IMR-90 (cell line): ENCODE data around the gene ANKRD13B. TPM values are rescaled to one million over a fixed set of nuclear protein-coding genes. Genes with fewer than 3 reads are reported as not detected.

Source experiments
- ATAC-seq: fragments of 200-7000 bp; cut with Tn5 transposase; 2 replicates; pipeline ENCODE4 v1.9.1; 2020; ENCODE audit warnings: low read depth, mild to moderate bottlenecking, moderate library complexity
- BruUV-seq: library from RNA; stranded (reverse); fragments of 400-500 nt; replicated peaks from 2 replicates; lab custom pipeline; 2021; lab: Mats Ljungman, UMichigan
- CTCF ChIA-PET: fragments of 300-600 bp; formaldehyde crosslinking; extraction: SDS; loops from one replicate; lab custom pipeline; 2021; ENCODE audit warnings: antibody characterized with exemption; lab: Yijun Ruan, JAX
- POLR2A ChIA-PET: fragments of 300-600 bp; sonication (Branson Sonifier 250); formaldehyde crosslinking; loops from one replicate; lab custom pipeline; 2022; ENCODE audit warnings: antibody characterized with exemption; ENCODE audit not compliant: unreplicated experiment; lab: Charles Lee
- DNase-seq: peaks from one replicate; pipeline ENCODE4 v3.0.0; 2013
- H2AFZ ChIP-seq: replicated peaks from 2 replicates; pipeline ENCODE3; 2013; ENCODE audit warnings: low read length, mild to moderate bottlenecking; ENCODE audit not compliant: poor library complexity
- H2AK5ac ChIP-seq: 2 replicates; pipeline ENCODE4 v1.6.1; 2013; ENCODE audit warnings: low read depth, low read length, inconsistent platforms
- H2AK9ac ChIP-seq: replicated peaks from 2 replicates; pipeline ENCODE3; 2013; ENCODE audit warnings: mild to moderate bottlenecking, low read depth, low read length, moderate library complexity; ENCODE audit not compliant: poor library complexity
- H2BK120ac ChIP-seq: 2 replicates; pipeline ENCODE4 v1.6.1; 2013; ENCODE audit warnings: low read depth, low read length, inconsistent platforms
- H2BK15ac ChIP-seq: 3 replicates; pipeline ENCODE4 v1.6.1; 2013; ENCODE audit warnings: low read depth, low read length, inconsistent platforms
- H2BK20ac ChIP-seq: 2 replicates; pipeline ENCODE4 v1.6.1; 2013; ENCODE audit warnings: low read depth, mild to moderate bottlenecking, inconsistent platforms, low read length, moderate library complexity
- H2BK5ac ChIP-seq: 2 replicates; pipeline ENCODE4 v1.6.1; 2013; ENCODE audit warnings: mild to moderate bottlenecking, low read depth, low read length, inconsistent platforms; ENCODE audit not compliant: poor library complexity, severe bottlenecking
- H3K14ac ChIP-seq: replicated peaks from 2 replicates; pipeline ENCODE4 v1.6.1; 2013; ENCODE audit warnings: low read depth, low read length, inconsistent platforms
- H3K18ac ChIP-seq: 2 replicates; pipeline ENCODE4 v1.6.1; 2013; ENCODE audit warnings: low read depth, low read length, control low read depth
- H3K23ac ChIP-seq: 2 replicates; pipeline ENCODE4 v1.6.1; 2013; ENCODE audit warnings: low read depth, low read length, inconsistent platforms
- H3K27ac ChIP-seq: 2 replicates; pipeline ENCODE4 v1.5.1; 2013; ENCODE audit warnings: mild to moderate bottlenecking, control low read depth, low read length; ENCODE audit not compliant: insufficient read depth
- H3K27me3 ChIP-seq: 2 replicates; pipeline ENCODE4 v1.6.1; 2013; ENCODE audit warnings: low read length; ENCODE audit not compliant: control insufficient read depth, insufficient read depth
- H3K36me3 ChIP-seq: 2 replicates; pipeline ENCODE4 v1.6.1; 2013; ENCODE audit warnings: low read length, mixed read lengths; ENCODE audit not compliant: control insufficient read depth, insufficient read depth
- H3K4ac ChIP-seq: 2 replicates; pipeline ENCODE4 v1.6.1; 2013; ENCODE audit warnings: low read depth, low read length, inconsistent platforms
- H3K4me1 ChIP-seq: 2 replicates; pipeline ENCODE4 v1.6.1; 2013; ENCODE audit warnings: low read length, mixed read lengths; ENCODE audit not compliant: control insufficient read depth, insufficient read depth
- H3K4me2 ChIP-seq: 2 replicates; pipeline ENCODE4 v1.6.1; 2013; ENCODE audit warnings: low read depth, mild to moderate bottlenecking, control low read depth, low read length, moderate library complexity
- H3K4me3 ChIP-seq: 2 replicates; pipeline ENCODE4 v1.5.1; 2013; ENCODE audit warnings: low read depth, mild to moderate bottlenecking, control low read depth, low read length, moderate library complexity; ENCODE audit not compliant: insufficient read depth
- H3K56ac ChIP-seq: 2 replicates; pipeline ENCODE4 v1.6.1; 2013; ENCODE audit warnings: low read length, inconsistent platforms; ENCODE audit not compliant: insufficient read depth; ENCODE audit errors: extremely low read depth
- H3K79me1 ChIP-seq, 2 experiments: 2 replicates each; pipeline ENCODE4 v1.6.1; 2013; ENCODE audit warnings: low read length in 2 of 2, inconsistent platforms in 1 of 2, low read depth in 1 of 2
- H3K9ac ChIP-seq: 2 replicates; pipeline ENCODE4 v1.6.1; 2013; ENCODE audit warnings: low read depth, low read length, control low read depth
- H3K9me1 ChIP-seq: 2 replicates; pipeline ENCODE4 v1.6.1; 2013; ENCODE audit warnings: low read length, inconsistent platforms; ENCODE audit not compliant: insufficient read depth
- H3K9me3 ChIP-seq: 2 replicates; pipeline ENCODE4 v1.6.1; 2013; ENCODE audit warnings: low read length; ENCODE audit not compliant: control insufficient read depth, insufficient read depth
- H4K20me1 ChIP-seq: 2 replicates; pipeline ENCODE4 v1.6.1; 2013; ENCODE audit warnings: low read length, inconsistent platforms; ENCODE audit not compliant: insufficient read depth
- H4K5ac ChIP-seq: 2 replicates; pipeline ENCODE4 v1.6.1; 2013; ENCODE audit warnings: mild to moderate bottlenecking, low read depth, low read length, control low read depth
- H4K8ac ChIP-seq, 2 experiments: 2 replicates each; pipeline ENCODE4 v1.6.1; 2013; ENCODE audit warnings: low read depth in 2 of 2, low read length in 2 of 2, control low read depth in 1 of 2, inconsistent platforms in 1 of 2
- H4K91ac ChIP-seq: 2 replicates; pipeline ENCODE4 v1.6.1; 2013; ENCODE audit warnings: low read depth, low read length, inconsistent platforms; ENCODE audit not compliant: insufficient read depth
- BHLHE40 ChIP-seq: fragments of 150-350 bp; IDR thresholded peaks from 2 replicates; pipeline ENCODE4 v1.6.1; 2016; ENCODE audit warnings: mild to moderate bottlenecking, low read depth, low read length
- CEBPB ChIP-seq: IDR thresholded peaks from 2 replicates; pipeline ENCODE4 v1.6.1; 2012; ENCODE audit warnings: low read depth, low read length, improper control_type of control experiment
- FOS ChIP-seq: fragments of 150-350 bp; IDR thresholded peaks from 2 replicates; pipeline ENCODE4 v1.6.1; 2016; ENCODE audit warnings: low read depth, low read length
- MXI1 ChIP-seq: IDR thresholded peaks from 2 replicates; pipeline ENCODE4 v1.6.1; 2012; ENCODE audit warnings: low read depth, mild to moderate bottlenecking, low read length, moderate library complexity, borderline replicate concordance
- NFE2L2 ChIP-seq: fragments of 150-350 bp; IDR thresholded peaks from 2 replicates; pipeline ENCODE4 v1.6.1; 2016; ENCODE audit warnings: low read depth, mild to moderate bottlenecking, low read length
- POLR2A ChIP-seq: IDR thresholded peaks from 2 replicates; pipeline ENCODE4 v1.6.1; 2012; ENCODE audit warnings: mild to moderate bottlenecking, low read depth, low read length
- RAD21 ChIP-seq: IDR thresholded peaks from 2 replicates; pipeline ENCODE4 v1.6.1; 2012; ENCODE audit warnings: low read length, improper control_type of control experiment
- RCOR1 ChIP-seq: IDR thresholded peaks from 2 replicates; pipeline ENCODE4 v1.6.1; 2012; ENCODE audit warnings: mild to moderate bottlenecking, low read length, improper control_type of control experiment; ENCODE audit not compliant: insufficient replicate concordance
- RFX5 ChIP-seq: IDR thresholded peaks from 2 replicates; pipeline ENCODE4 v1.8.0; 2012; ENCODE audit warnings: low read depth, mild to moderate bottlenecking, low read length, moderate library complexity
- SMC3 ChIP-seq: fragments of 150-350 bp; IDR thresholded peaks from 2 replicates; pipeline ENCODE4 v1.6.1; 2016; ENCODE audit warnings: low read depth, mild to moderate bottlenecking, antibody characterized with exemption, low read length, moderate library complexity
- WGBS, 2 experiments: methylation state at CpG; one replicate each; pipeline versions ENCODE4 v1.1.5 to v1.1.7; 2013; ENCODE audit warnings: missing lambda C conversion rate in 2 of 2; ENCODE audit not compliant: insufficient read length in 1 of 2; ENCODE audit errors: extremely low coverage in 2 of 2; 5-methylcytosine and 5-hydroxymethylcytosine counted together
- dilution Hi-C: fragments of 300-500 bp; cut with HindIII; formaldehyde crosslinking; loops from one replicate; pipeline ENCODE4 v1.14.3; 2018; ENCODE audit warnings: low sequenced_read_pairs; ENCODE audit not compliant: unreplicated experiment
- in situ Hi-C: fragments of 300-500 bp; cut with MboI; formaldehyde crosslinking; loops from 3 replicates; pipeline ENCODE4 v1.14.3; 2019; ENCODE audit warnings: low sequenced_read_pairs, inconsistent platforms, mixed read lengths
- intact Hi-C: fragments of 100-400 bp; cut with micrococcal nuclease; formaldehyde crosslinking; loops from 2 replicates; pipeline ENCODE4 v1.10.0; 2022
- polyA plus RNA-seq, 3 experiments: library from polyadenylated mRNA; depleted of rRNA; stranded (reverse); fragments of >200 nt; gene quantifications; 2 replicates each; pipeline ENCODE4 v1.2.3, GENCODE V29; 2012; ENCODE audit warnings: low replicate concordance in 1 of 3
- total RNA-seq: library from RNA; depleted of rRNA; stranded (reverse); fragments of >200 nt; gene quantifications from 2 replicates; pipeline ENCODE4 v1.2.3, GENCODE V29; 2012
- TF ChIP-seq, protein P1 (sequence below): conservative IDR thresholded peaks from 2 replicates; pipeline ENCODE4 v1.5.1; 2012; ENCODE audit warnings: mild to moderate bottlenecking, low read depth, low read length, improper control_type of control experiment
- TF ChIP-seq, protein P2 (sequence below): fragments of 150-350 bp; IDR thresholded peaks from 2 replicates; pipeline ENCODE4 v1.6.1; 2016; ENCODE audit warnings: low read depth, mild to moderate bottlenecking, low read length, moderate library complexity, borderline replicate concordance

ANKRD13B gene
- total and polyA plus RNA-seq, 2 of the 4 experiments (the other 2 are of a cell fraction) = 0.90 to 4.0 TPM

DNA sequence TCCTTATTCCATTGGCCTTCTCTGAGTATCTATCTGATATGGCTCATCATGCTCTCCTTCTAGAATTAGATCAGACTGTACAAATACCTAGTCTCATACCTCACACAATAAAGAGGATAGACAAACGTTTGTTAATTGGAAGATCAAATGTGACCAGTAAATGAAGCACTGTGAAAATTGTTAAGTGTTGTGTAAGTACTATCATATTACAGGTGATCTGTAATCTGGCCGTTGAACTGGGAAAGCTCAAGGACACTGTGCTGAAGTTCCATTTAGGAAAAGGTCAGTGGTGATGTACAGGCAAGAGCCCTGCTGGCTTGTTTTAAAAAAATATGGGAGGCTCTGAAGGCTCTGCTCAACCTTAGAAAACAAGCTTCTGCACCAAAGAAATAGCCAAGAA, 68.3 kb downstream of the ANKRD13B start:
- H4K8ac ChIP-seq = no peak overlapping the region
- ATAC-seq = no peak
- H2BK20ac ChIP-seq = no peak overlapping the region
- peaks cover 5% of the 10 kb centered on the region; the same call in 1 of the 2 replicates for H3K9me1 ChIP-seq
- no peak overlapping the region for H3K4me3 ChIP-seq
- no peaks in the 10 kb centered on the region for H4K20me1 ChIP-seq
- no peak overlapping the region for H2AFZ ChIP-seq
- no peak overlapping the region for H3K23ac ChIP-seq
- no peak overlapping the region for H2BK120ac ChIP-seq
- DNase-seq = no peak
- no peak overlapping the region for H3K56ac ChIP-seq
- no CpG with 5 or more reads among the region's 2 CpGs for whole genome bisulfite sequencing, 2 experiments
- H2BK5ac ChIP-seq = no peak overlapping the region
- H2AK5ac ChIP-seq = no peak overlapping the region
- peaks cover 2% of the 10 kb centered on the region; the same call in 1 of the 2 replicates for H3K4me1 ChIP-seq
- no peaks in the 10 kb centered on the region for H3K27me3 ChIP-seq
- no peak overlapping the region for H3K18ac ChIP-seq
- in situ Hi-C loops (no loop called here), dilution Hi-C loops (no loop called here), intact Hi-C loops (no loop called here)
- H2AK9ac ChIP-seq = no peak overlapping the region
- no peak overlapping the region for H3K4me2 ChIP-seq
- H3K14ac ChIP-seq = no peak overlapping the region
- TF ChIP-seq RFX5 (no peak), POLR2A (no peak), RAD21 (no peak), BHLHE40 (no peak), SMC3 (no peak), FOS (no peak), CEBPB (no peak), RCOR1 (no peak), MXI1 (no peak), NFE2L2 (no peak)
- TF ChIP-seq, protein P1, sequence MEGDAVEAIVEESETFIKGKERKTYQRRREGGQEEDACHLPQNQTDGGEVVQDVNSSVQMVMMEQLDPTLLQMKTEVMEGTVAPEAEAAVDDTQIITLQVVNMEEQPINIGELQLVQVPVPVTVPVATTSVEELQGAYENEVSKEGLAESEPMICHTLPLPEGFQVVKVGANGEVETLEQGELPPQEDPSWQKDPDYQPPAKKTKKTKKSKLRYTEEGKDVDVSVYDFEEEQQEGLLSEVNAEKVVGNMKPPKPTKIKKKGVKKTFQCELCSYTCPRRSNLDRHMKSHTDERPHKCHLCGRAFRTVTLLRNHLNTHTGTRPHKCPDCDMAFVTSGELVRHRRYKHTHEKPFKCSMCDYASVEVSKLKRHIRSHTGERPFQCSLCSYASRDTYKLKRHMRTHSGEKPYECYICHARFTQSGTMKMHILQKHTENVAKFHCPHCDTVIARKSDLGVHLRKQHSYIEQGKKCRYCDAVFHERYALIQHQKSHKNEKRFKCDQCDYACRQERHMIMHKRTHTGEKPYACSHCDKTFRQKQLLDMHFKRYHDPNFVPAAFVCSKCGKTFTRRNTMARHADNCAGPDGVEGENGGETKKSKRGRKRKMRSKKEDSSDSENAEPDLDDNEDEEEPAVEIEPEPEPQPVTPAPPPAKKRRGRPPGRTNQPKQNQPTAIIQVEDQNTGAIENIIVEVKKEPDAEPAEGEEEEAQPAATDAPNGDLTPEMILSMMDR = no peak
- TF ChIP-seq, protein P2, sequence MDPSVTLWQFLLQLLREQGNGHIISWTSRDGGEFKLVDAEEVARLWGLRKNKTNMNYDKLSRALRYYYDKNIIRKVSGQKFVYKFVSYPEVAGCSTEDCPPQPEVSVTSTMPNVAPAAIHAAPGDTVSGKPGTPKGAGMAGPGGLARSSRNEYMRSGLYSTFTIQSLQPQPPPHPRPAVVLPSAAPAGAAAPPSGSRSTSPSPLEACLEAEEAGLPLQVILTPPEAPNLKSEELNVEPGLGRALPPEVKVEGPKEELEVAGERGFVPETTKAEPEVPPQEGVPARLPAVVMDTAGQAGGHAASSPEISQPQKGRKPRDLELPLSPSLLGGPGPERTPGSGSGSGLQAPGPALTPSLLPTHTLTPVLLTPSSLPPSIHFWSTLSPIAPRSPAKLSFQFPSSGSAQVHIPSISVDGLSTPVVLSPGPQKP = no peak
- no peak overlapping the region for H3K9ac ChIP-seq
- POLR2A ChIA-PET = no interaction called here
- H3K36me3 ChIP-seq = peaks cover 12% of the 10 kb centered on the region
- H4K91ac ChIP-seq = no peak overlapping the region
- no peak overlapping the region for H3K27ac ChIP-seq
- CTCF ChIA-PET = no interaction called here
- no peak overlapping the region for H3K4ac ChIP-seq
- no peaks in the 10 kb centered on the region for H3K79me1 ChIP-seq
- H2BK15ac ChIP-seq = no peak overlapping the region
- H3K9me3 ChIP-seq = no peaks in the 10 kb centered on the region
- H4K5ac ChIP-seq = no peak overlapping the region
- BruUV-seq = no TSS peak
